Stimulated activated CD8-positive, alpha-beta memory T cell treated with anti-CD3 and anti-CD28 coated beads, Interleukin-15, amount 100 ng/mL, for 48 hours (primary cell): ENCODE results near the gene MBNL2.

ENCODE experiments used
- DNase-seq, 2 donors: peaks; one replicate each; pipeline ENCODE4 v3.0.0-alpha.2; 2020; ENCODE audit warnings: low read depth in 2 of 2

Gene MBNL2

GRCh38 chr13:97234236-97234635 lies 12.1 kb downstream of the MBNL2 start:
- no peak for DNase-seq

DNA sequence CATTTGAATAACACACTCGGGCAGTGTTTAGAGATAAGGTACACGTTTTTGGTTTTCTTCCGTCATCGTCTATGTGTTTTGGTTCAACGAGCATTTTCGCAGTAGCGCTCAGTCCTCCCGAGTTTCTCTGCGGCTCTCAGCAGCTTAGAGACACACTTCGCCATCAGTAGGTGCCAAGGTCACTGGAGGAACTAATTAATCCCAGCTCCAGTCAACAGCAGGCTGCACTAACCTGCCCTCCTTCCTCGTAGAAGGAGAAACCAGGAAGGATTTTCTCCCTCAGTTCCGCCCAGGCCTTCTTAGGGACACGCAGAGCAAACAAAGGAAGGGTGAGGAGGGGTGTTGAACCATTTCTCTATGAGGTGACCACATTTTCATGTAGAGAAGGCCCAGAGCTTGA lies 12.6 kb downstream of the MBNL2 start:
- no peak for DNase-seq

- no peak for DNase-seq
Observed at GRCh38 chr13:97235549-97236231, 13.6 kb downstream of the MBNL2 start.

DNA sequence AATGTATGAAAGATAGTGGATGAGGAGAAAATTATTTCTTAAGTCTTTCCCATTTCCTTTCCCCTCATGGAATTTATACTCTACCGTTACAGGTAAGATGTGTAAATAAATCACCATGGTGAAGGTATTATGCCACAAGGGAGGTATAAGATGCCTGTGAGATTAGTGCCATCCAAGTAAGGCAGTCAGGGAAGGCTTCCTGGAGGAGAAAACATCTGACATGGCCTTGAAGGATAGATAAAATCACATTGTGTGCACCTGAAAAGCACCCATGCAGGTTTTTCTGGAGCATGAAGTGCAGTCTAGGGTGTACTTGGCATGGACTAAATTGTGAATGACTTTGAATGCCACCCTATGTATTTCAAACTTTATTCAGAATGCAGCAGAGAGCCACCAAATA lies 15.3 kb downstream of the MBNL2 start:
- no peak for DNase-seq

- no peak for DNase-seq
Observed at GRCh38 chr13:97238432-97238831, 16.3 kb downstream of the MBNL2 start.

- DNase-seq: no peak
Observed at GRCh38 chr13:97238883-97239282, 16.8 kb downstream of the MBNL2 start.

- DNase-seq: no peak
Observed at GRCh38 chr13:97239306-97239705, 17.2 kb downstream of the MBNL2 start.

DNA sequence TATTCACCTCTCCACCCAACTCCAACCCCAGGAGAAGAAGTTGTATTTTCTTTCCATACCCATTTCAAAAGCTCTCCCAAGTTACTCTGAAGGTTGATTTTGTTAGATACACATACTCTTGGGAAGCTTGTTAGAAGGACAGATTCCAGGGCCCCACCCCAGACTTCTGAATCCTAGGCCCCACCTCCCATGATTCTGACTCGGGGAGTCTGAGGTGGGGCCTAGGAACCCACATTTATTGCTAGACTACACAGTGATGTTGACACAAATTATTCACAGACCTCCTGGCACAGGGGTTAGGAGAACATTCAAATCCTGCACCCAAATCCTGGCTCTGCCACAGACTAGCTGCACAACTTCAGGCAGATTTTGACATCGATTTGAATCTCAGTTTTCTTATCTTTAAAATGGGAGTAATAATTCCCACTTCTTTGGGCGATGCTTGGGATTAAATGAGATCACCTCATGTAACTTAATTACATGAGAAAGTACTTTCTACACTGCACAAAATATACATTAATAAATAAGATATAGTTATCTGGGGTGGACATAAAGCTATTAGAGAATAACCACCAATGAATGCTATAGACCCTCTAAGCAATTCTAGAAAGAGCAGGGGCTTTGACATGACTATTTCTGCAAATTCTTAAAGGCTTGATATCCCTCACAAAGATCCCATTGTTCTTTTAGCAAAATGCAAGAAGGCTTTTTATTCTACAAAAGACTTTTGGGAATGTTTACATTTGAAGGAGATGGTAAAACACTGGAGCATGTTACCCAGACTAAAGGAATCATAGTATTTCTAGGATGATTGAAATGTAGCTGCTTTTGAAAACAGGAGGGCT lies 18.0 kb downstream of the MBNL2 start:
- DNase-seq: no peak

GRCh38 chr13:97240788-97241734 lies 18.9 kb downstream of the MBNL2 start:
- no peak for DNase-seq

DNA sequence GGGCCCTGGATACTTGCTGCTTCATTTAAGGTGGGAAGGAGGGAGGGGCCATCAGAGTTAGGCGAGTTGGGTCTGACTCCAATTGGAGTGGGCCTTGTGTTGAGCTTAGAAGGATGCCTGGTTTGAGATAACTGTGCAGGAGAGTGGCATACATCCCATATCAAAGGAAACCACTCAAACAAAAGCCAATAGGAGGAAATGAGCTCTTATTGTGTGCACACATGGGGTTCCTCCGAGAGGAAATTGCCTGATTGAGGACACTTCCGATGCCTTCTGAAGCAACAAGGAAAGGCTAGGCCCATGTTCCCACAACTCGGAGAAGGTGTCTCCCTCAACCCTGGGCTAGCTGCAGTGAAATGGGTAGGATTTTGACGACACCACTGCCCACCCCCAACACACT lies 19.6 kb downstream of the MBNL2 start:
- no peak for DNase-seq

DNA sequence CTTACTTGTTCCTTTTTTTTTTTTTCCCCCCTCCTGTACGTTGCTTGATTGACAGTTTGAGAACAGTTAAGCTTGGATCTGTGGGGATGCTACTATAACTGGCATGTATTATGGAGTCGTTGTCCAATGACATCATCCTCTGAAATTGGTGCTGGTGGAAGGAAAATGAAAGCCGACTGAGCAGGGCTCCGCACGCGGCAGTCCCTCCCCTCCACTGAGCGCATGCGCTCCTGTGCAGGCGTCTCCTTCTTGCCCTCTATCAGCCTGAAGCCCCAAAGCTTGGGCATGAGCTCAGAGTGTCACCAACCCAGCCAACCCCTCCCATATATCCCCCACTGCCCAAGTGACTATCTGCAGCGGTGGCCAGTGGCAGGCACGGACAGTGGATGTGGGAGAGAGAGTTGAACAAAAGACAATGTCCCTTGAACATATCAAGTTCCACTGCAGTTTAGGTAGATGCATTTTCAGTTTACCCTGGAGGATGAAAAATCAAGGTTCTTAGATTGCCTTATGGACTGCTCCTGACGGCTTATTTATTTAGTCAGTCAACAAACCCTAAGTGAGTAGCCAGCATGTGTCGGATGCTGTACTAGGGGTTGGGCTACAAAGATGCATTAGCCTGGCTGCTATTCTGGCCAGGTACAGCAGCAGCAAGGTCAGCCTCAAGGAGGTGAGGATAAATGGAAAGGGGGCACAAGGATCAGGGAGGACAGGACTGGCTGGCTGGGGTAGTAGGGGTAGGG lies 20.8 kb downstream of the MBNL2 start:
- DNase-seq: no peak

- DNase-seq: no peak
Observed at GRCh38 chr13:97243915-97244781, 22.0 kb downstream of the MBNL2 start.

DNA sequence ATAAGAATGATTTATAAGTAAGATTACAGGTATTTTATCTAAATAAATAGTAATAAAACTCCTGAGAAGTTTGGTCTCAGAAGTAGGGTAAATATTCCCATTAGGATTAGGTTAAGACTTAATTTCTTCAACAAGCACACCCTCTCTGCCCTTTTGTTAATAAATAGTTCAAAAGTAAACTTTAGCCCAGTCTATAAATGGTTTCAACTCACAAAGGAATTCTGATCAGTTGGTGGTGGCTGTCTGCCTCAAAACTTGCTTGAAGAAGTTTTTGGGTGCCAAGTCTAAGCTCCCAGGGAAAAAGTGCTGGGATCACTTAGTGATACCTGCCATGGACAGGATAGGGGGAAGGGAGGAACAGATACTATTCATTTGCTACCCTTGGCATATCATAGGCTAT lies 22.9 kb downstream of the MBNL2 start:
- no peak for DNase-seq

DNA sequence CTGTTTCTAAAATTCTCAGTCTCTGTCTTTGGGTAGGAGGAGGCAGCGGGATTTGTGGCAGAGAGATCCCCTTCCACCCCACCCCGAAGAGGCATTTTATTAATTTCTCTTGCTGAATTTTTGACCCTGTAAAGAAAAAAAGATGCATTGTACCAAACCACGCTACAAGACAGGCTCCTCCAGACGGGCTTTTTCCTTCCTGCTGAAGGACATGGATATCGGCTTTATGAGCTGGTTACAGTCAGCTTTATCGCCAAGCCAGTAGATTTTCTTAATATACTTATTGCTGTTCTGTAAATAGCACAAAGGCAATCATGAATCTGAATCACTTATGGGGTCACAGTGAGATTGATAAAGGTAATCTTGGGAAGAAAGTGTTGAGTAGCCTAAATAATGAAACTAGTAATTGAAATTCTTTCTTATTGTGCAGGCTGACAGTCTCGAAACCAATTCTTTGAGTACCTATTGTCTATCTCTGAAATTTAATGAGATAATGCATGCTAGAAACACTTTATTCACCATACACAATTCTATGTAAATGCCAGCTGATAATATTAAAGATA lies 24.5 kb downstream of the MBNL2 start:
- no peak for DNase-seq

DNA sequence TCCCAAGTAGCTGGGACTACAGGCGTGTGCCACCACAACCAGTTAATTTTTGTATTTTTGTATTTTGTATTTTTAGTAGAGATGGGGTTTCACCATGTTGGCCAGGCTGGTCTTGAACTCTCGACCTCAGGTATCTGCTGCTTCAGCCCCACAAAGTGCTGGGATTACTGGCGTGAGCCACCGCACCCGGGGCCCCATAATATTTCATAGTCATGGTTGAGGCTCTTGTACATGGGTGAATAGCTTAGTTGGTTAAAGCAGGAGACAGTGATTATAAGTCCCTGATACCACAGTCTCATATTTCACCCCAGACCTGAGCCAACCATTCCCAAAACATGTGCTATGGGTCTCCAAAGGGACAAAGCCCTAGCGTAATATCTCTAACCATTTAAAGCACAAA lies 26.1 kb downstream of the MBNL2 start:
- DNase-seq: no peak

GRCh38 chr13:97249093-97249795 lies 27.1 kb downstream of the MBNL2 start:
- no peak for DNase-seq

GRCh38 chr13:97249796-97250495 lies 27.8 kb downstream of the MBNL2 start:
- DNase-seq: no peak

DNA sequence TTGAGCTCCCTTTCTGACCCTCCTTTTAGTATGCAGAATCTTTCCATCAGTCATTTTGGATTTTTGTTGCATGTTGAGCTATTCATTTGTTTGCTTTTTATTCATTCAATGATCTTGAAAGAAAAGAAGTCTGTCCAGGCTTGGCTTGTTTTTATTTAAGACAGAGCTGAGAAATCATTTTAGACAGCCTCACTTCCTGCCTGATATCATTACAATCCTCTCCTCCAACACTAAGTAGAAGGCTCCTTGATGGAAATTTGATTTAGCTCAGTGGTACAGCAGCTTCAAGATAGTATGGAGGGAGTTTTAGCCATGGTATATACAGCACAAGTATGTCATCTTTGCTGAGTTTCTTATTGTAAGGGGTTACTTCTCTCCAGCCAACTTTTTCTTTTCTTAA lies 28.4 kb downstream of the MBNL2 start:
- DNase-seq: no peak

DNA sequence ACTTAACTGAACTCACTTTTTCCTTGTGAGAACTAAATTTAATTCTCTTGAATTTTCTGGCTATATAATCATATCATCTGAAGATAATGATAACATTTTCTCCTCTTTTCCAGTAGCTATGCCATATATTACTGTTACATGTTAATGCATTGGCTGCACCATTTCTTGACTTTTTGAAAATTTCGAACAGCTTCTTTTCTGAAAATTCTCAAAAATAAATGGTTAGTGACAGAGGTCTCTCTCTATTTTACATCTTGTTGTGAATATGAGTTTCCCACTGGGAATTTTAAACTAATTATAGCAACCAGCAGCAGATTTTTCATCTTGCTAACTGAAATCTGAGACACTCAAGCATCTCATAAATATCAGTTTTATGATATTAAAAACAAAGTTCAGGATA lies 30.6 kb downstream of the MBNL2 start:
- DNase-seq: no peak
